ENCODE measurements around the gene SLC10A7.

Gene SLC10A7

DNA sequence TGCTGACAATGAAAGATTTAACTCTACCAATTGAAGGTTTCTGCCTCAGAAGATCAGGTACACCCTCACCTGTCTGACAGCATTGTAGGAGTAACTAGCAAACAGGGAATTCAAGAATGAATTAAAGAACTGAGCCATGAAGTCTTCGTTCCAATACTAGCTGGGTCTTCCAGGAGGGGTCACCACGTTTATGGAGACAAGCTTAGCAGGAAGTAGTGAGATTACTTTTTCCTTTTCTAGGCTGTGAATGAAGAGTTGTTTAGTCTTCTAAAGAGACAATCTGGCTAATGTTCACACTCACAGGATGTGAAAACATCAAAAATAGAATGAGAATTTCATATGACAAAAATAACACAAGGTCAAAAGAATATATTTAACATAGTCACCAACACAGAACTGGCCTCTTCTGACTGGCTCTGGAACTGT lies 252.5 kb downstream of the SLC10A7 start:
- no peaks in the 10 kb centered on the region for H3K9me3 ChIP-seq (replicated peaks in 1 of 11)
- H4K20me1 ChIP-seq = no peaks in the 10 kb centered on the region
- no peak overlapping the region for H3K9ac ChIP-seq
- H3K36me3 ChIP-seq = peaks cover 0 to 16% (median 0%) of the 10 kb centered on the region in 11 experiments; a peak in 3 of 22 replicates
- H3K4me1 ChIP-seq = peaks cover 0 to 6% (median 0%) of the 10 kb centered on the region in 10 experiments; a peak in 2 of 20 replicates
- TF ChIP-seq Cebpa-rat (IDR thresholded peaks at IDR 0.05) = no peak
- H3K27ac ChIP-seq = no peak overlapping the region
- H3K4me2 ChIP-seq = no peak overlapping the region
- H3K27me3 ChIP-seq = no peaks in the 10 kb centered on the region
- H3K4me3 ChIP-seq = no peak overlapping the region

DNA sequence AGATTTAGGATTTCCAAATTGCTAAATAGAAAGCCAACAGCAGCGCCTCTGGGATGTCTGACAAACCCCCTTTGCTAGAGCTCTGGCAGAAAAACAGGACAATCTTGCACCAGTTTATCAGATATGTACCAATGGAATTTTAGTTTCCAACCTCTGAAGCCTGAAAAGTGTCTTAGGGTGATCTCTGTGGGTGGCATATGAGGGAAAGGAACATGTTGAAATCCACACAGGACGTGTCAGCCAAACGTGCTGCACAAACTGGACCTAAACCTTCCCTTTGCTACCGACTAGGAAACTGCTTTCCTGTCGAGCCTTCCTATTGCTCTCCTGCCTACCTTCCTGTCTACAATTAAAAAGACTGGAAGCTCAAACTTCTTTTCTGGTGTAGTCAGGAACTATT lies 253.9 kb downstream of the SLC10A7 start:
- no peak overlapping the region for H3K9ac ChIP-seq

DNA sequence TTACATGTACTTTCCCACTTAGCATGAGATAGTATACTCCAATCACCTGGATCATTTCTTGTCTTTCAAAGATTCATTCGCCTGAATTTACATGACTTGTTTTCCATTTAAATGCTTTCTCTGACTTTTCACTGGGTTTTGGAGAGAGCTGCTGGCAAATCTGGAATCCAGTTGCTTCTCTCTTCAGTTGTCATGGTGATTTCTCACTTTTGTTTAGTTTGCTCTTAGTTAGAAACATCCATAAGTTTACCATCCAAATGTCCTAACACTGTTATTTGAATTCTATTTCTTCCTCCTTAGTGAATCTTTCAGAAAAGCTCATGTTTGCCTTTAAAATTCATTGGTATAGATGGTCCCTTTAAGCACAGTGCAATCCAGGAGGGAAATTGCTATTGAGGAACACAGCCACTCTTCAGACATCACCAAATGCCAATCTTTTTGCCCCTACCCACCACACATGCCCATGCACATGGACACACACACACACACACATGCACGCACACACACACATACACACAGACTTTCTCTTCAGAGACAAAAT lies 255.7 kb downstream of the SLC10A7 start:
- H3K36me3 ChIP-seq = peaks cover 0 to 29% (median 0%) of the 10 kb centered on the region in 11 experiments; a peak in 4 of 22 replicates
- H3K27me3 ChIP-seq = no peaks in the 10 kb centered on the region
- H3K4me2 ChIP-seq = no peak overlapping the region
- H3K9me3 ChIP-seq (replicated peaks in 1 of 11) = no peaks in the 10 kb centered on the region
- H3K4me3 ChIP-seq = no peak overlapping the region
- no peak for TF ChIP-seq Cebpa-rat (IDR thresholded peaks at IDR 0.05)
- H3K9ac ChIP-seq = no peak overlapping the region
- no peak overlapping the region for H3K27ac ChIP-seq
- H3K4me1 ChIP-seq = peaks cover 0 to 6% (median 0%) of the 10 kb centered on the region in 10 experiments; a peak in 1 of 20 replicates
- H4K20me1 ChIP-seq = no peaks in the 10 kb centered on the region

More for the DNA sequence above, 253.9 kb downstream of the SLC10A7 start:
- no peaks in the 10 kb centered on the region for H3K9me3 ChIP-seq (replicated peaks in 1 of 11)
- no peak for TF ChIP-seq Cebpa-rat (IDR thresholded peaks at IDR 0.05)
- H3K4me1 ChIP-seq = peaks cover 0 to 6% (median 0%) of the 10 kb centered on the region in 10 experiments; a peak in 1 of 20 replicates
- H4K20me1 ChIP-seq = no peaks in the 10 kb centered on the region
- no peak overlapping the region for H3K27ac ChIP-seq
- H3K27me3 ChIP-seq = no peaks in the 10 kb centered on the region
- no peak overlapping the region for H3K4me3 ChIP-seq
- H3K4me2 ChIP-seq = no peak overlapping the region
- H3K36me3 ChIP-seq = peaks cover 0 to 20% (median 0%) of the 10 kb centered on the region in 11 experiments; a peak in 4 of 22 replicates

DNA sequence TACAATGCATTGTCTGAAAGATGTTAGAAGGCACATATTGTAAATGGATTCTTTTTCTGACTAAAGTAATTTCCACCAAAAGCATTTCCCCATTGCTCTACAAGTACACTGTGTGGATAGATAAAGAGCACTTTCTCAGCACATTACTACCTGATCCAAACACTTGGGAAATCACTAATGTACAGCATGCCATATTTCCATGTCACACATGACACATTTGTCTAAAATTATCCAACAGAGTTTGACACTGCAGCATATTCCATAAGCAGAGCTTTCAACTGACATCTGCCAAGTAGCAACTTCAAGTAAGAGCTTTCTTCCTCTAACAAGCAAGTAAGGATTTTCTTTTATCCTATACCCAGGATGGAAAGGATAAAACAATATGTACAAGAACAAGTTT lies 257.9 kb downstream of the SLC10A7 start:
- H3K4me1 ChIP-seq = no peaks in the 10 kb centered on the region
- H3K4me2 ChIP-seq = no peak overlapping the region
- H4K20me1 ChIP-seq = no peaks in the 10 kb centered on the region
- H3K36me3 ChIP-seq = peaks cover 0 to 24% (median 0%) of the 10 kb centered on the region in 11 experiments; a peak in 4 of 22 replicates
- H3K4me3 ChIP-seq = no peak overlapping the region
- no peak overlapping the region for H3K9ac ChIP-seq
- no peaks in the 10 kb centered on the region for H3K27me3 ChIP-seq
- TF ChIP-seq Cebpa-rat (IDR thresholded peaks at IDR 0.05) = no peak
- no peaks in the 10 kb centered on the region for H3K9me3 ChIP-seq (replicated peaks in 1 of 11)
- no peak overlapping the region for H3K27ac ChIP-seq

DNA sequence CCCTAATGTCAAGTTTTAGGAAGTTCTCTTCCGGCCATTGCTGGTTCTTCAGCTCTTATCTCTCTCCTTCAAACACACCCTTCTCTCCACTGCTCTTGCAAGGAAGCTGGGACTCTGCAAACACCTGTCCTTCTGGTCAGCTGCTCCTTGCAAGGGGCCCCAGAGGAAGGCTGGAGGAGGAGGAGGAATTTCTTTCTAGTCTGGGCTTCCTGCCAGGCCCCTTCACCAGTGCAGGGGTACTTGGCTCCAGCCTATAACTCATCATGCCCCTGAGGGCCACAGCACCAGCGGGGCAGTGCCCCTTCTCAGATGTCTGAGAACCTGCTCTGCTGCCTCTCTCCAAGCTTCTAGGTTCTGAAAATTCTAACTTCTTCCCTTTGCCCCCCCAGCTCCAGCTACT lies 260.7 kb downstream of the SLC10A7 start:
- H3K36me3 ChIP-seq = peaks cover 0 to 44% (median 4%) of the 10 kb centered on the region in 11 experiments; a peak in 7 of 22 replicates
- TF ChIP-seq Cebpa-rat (IDR thresholded peaks at IDR 0.05) = no peak
- H3K27me3 ChIP-seq = no peaks in the 10 kb centered on the region
- no peaks in the 10 kb centered on the region for H3K9me3 ChIP-seq (replicated peaks in 1 of 11)
- no peak overlapping the region for H3K27ac ChIP-seq
- no peak overlapping the region for H3K9ac ChIP-seq
- no peaks in the 10 kb centered on the region for H3K4me1 ChIP-seq
- no peak overlapping the region for H3K4me2 ChIP-seq
- H4K20me1 ChIP-seq = no peaks in the 10 kb centered on the region
- H3K4me3 ChIP-seq = no peak overlapping the region

DNA sequence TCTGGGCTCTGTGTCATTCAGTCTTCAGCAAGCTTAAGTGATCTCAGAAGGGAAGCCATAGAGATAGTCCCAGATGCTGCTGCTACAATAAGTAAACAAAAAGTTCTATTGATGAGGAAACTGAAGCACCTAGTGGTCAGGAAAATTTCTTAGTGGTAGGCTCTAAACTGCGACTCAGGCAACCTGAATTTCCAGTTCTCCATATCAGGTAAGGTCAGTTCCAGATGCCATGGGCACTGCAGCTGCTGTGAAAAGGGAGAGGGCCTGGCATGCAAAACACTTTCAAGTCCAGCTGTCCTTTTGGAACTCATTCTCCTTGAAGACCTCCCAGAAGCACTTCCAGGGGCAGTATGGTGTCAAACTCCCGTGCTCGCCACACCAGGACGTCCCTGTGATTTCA lies 261.2 kb downstream of the SLC10A7 start:
- Histone ChIP-seq H3K4me3 (no peak overlapping the region), H3K36me3 (peaks cover 0 to 49% (median 4%) of the 10 kb centered on the region in 11 experiments; a peak in 7 of 22 replicates), H3K27me3 (no peaks in the 10 kb centered on the region), H3K9ac (no peak overlapping the region), H3K4me1 (no peaks in the 10 kb centered on the region), H3K27ac (no peak overlapping the region), H4K20me1 (no peaks in the 10 kb centered on the region), H3K9me3 (replicated peaks in 1 of 11) (no peaks in the 10 kb centered on the region), H3K4me2 (no peak overlapping the region)
- TF ChIP-seq Cebpa-rat (IDR thresholded peaks at IDR 0.05) = no peak

DNA sequence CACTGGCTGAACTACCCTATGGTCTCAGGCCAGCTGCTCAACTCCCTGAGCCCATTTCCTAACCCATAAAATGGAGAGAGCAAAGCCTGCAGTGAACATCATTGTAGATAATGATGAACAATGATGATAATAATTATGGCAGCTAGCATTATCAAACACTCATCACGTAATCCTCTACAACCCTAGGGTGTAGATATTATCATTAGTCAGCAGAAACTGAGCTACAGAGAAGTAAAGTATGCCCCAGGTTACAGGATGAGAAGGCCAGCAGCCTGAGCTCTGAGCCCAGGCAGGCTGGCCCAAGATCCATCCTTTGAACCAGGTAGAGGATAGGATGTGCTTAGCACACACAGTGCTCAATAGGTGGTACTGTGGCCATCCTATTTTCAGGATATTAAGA lies 264.2 kb downstream of the SLC10A7 start:
- H4K20me1 ChIP-seq = no peaks in the 10 kb centered on the region
- no peak overlapping the region for H3K4me2 ChIP-seq
- H3K9ac ChIP-seq = no peak overlapping the region
- H3K27ac ChIP-seq = no peak overlapping the region
- no peak overlapping the region for H3K4me3 ChIP-seq
- no peaks in the 10 kb centered on the region for H3K9me3 ChIP-seq (replicated peaks in 1 of 11)
- no peak for TF ChIP-seq Cebpa-rat (IDR thresholded peaks at IDR 0.05)
- H3K4me1 ChIP-seq = no peaks in the 10 kb centered on the region
- H3K27me3 ChIP-seq = no peaks in the 10 kb centered on the region
- peaks cover 0 to 46% (median 4%) of the 10 kb centered on the region in 11 experiments; a peak in 7 of 22 replicates for H3K36me3 ChIP-seq

DNA sequence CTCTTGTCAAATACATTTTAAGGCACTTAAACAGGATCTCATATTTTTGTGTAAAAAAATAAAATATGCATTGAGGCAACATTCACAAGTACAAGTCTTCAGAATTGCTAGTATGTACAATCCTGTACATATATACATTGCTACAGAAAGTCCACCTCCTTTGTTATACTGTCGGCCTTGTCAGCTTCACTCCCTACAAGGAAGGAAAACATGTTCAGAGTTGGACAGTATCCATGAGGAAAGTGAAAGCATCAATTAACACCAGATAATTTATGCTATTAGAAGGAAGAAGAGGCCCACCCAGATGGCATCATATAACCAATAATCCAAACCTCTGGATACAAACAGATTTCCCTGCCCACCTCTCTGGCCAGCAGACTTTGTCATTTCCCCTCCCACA lies 265.4 kb downstream of the SLC10A7 start:
- H3K27me3 ChIP-seq = no peaks in the 10 kb centered on the region
- H3K4me3 ChIP-seq = no peak overlapping the region
- H3K4me1 ChIP-seq = no peaks in the 10 kb centered on the region
- no peak for TF ChIP-seq Cebpa-rat (IDR thresholded peaks at IDR 0.05)
- H3K27ac ChIP-seq = no peak overlapping the region
- H3K9ac ChIP-seq = no peak overlapping the region
- no peaks in the 10 kb centered on the region for H3K9me3 ChIP-seq (replicated peaks in 1 of 11)
- no peak overlapping the region for H3K4me2 ChIP-seq
- H3K36me3 ChIP-seq = peaks cover 0 to 42% (median 4%) of the 10 kb centered on the region in 11 experiments; a peak in 7 of 22 replicates
- no peaks in the 10 kb centered on the region for H4K20me1 ChIP-seq

DNA sequence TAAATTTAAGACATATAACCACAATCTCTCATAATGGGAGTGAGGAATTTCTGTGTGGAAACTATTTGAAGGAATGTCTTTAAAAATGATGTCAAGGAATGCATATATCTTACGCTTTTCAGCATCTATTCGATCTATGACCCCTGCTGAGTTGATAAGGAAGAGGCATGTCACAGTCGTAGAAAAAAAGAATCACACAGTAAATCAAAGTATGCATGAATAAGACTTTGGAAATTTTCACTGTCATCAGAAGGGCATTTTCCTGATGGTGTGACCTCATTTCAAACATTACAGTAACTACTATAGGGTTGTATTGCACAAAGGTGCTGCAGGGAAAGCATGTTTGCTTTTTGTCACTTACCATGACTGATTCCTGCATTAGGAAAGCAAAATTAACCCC lies 265.9 kb downstream of the SLC10A7 start:
- Histone ChIP-seq H3K27me3 (no peaks in the 10 kb centered on the region), H3K36me3 (peaks cover 0 to 42% (median 4%) of the 10 kb centered on the region in 11 experiments; a peak in 7 of 22 replicates), H3K4me2 (no peak overlapping the region), H4K20me1 (no peaks in the 10 kb centered on the region), H3K4me3 (no peak overlapping the region), H3K9me3 (replicated peaks in 1 of 11) (no peaks in the 10 kb centered on the region), H3K27ac (no peak overlapping the region), H3K9ac (no peak overlapping the region), H3K4me1 (no peaks in the 10 kb centered on the region)
- TF ChIP-seq Cebpa-rat (IDR thresholded peaks at IDR 0.05) = no peak

DNA sequence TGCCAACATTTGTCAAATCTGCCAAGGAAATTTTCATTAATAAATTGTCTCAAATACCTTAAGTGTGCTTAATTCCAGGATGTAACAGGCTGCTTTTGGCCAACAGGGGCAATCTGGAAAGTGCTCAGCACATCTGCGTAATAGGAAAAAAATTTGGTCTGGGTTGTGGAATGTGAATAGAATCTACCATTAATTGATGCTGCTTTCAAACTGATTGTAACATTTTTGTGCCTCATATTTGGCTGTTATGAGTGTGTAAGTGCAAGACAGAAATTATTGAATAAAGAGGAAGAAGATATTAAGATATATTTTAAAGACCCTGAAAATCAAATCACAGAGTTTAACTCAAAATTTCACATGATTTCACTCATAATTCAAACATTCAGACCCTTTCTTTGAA lies 266.3 kb downstream of the SLC10A7 start:
- Histone ChIP-seq H3K36me3 (peaks cover 0 to 42% (median 4%) of the 10 kb centered on the region in 11 experiments; a peak in 7 of 22 replicates), H3K4me2 (no peak overlapping the region), H4K20me1 (no peaks in the 10 kb centered on the region), H3K27me3 (no peaks in the 10 kb centered on the region), H3K9me3 (replicated peaks in 1 of 11) (no peaks in the 10 kb centered on the region), H3K9ac (no peak overlapping the region), H3K4me1 (no peaks in the 10 kb centered on the region), H3K4me3 (no peak overlapping the region), H3K27ac (no peak overlapping the region)
- no peak for TF ChIP-seq Cebpa-rat (IDR thresholded peaks at IDR 0.05)
